Endothelial cell of umbilical vein (primary cell): ENCODE measurements around the gene CLTC. TPM values are rescaled to one million over a fixed set of nuclear protein-coding genes. Genes with fewer than 3 reads are reported as not detected.

Experiments
- BruUV-seq: library from RNA; stranded (reverse); fragments of 400-500 nt; replicated peaks from 2 replicates; lab custom pipeline; 2021; lab: Mats Ljungman, UMichigan
- CTCF ChIA-PET: fragments of 300-600, 350-600 bp; sonication (Branson Sonifier 250); formaldehyde crosslinking; loops from one replicate; lab custom pipeline; 2021; ENCODE audit warnings: antibody characterized with exemption, inconsistent platforms; lab: Charles Lee
- POLR2A ChIA-PET: fragments of 300-600, 350-600 bp; sonication (Branson Sonifier 250); formaldehyde crosslinking; loops from one replicate; lab custom pipeline; 2021; ENCODE audit warnings: antibody characterized with exemption, inconsistent platforms; lab: Charles Lee
- DNase-seq: peaks from one replicate; pipeline ENCODE4 v3.0.0-alpha.2; 2011; ENCODE audit warnings: low read depth, low spot score
- FAIRE-seq: peaks from 2 replicates; lab custom pipeline; 2011; peaks lifted over from hg19 to GRCh38; lab: Jason Lieb, UNC
- H2AFZ ChIP-seq: 2 replicates; pipeline ENCODE4 v1.6.0; 2012; ENCODE audit warnings: low read depth, low read length, control low read depth, inconsistent platforms
- H3K27ac ChIP-seq: 2 replicates; pipeline ENCODE4 v1.5.1; 2011; ENCODE audit warnings: low read depth, mild to moderate bottlenecking, control low read depth, low read length, moderate library complexity; ENCODE audit not compliant: insufficient read depth
- H3K27me3 ChIP-seq, 2 experiments: 2 replicates each; pipeline versions ENCODE4 v1.6.0 to v1.6.1; 2011; ENCODE audit warnings: low read length in 2 of 2, mixed read lengths in 1 of 2; ENCODE audit not compliant: control insufficient read depth in 2 of 2, insufficient read depth in 2 of 2
- H3K36me3 ChIP-seq, 2 experiments: 2 replicates in 1 of 2; 3 replicates in 1 of 2; pipeline ENCODE4 v1.5.1; 2011; ENCODE audit warnings: low read length in 2 of 2, mild to moderate bottlenecking in 1 of 2, moderate library complexity in 1 of 2; ENCODE audit not compliant: control insufficient read depth in 2 of 2, insufficient read depth in 2 of 2; ENCODE audit errors: extremely low read depth in 1 of 2
- H3K4me1 ChIP-seq: 3 replicates; pipeline ENCODE4 v1.5.1; 2011; ENCODE audit warnings: mild to moderate bottlenecking, low read length; ENCODE audit not compliant: control insufficient read depth, insufficient read depth; ENCODE audit errors: extremely low read depth
- H3K4me2 ChIP-seq: 2 replicates; pipeline ENCODE4 v1.6.1; 2011; ENCODE audit warnings: low read length, control low read depth, mixed read lengths; ENCODE audit not compliant: insufficient read depth
- H3K4me3 ChIP-seq, 3 experiments: fragments of 200-600 bp in 1 of 3; sonication (generic), shearing (Covaris generic) in 1 of 3; replicated peaks in 1 of 3; 2 replicates each; pipeline ENCODE4 v1.5.1; 2011 to 2016; ENCODE audit warnings: control low read depth in 3 of 3, low read length in 3 of 3, mild to moderate bottlenecking in 2 of 3, inconsistent platforms in 1 of 3, low read depth in 1 of 3, moderate library complexity in 1 of 3; ENCODE audit not compliant: insufficient read depth in 1 of 3
- H3K79me2 ChIP-seq: 2 replicates; pipeline ENCODE4 v1.6.0; 2012; ENCODE audit warnings: low read length, inconsistent platforms; ENCODE audit not compliant: control insufficient read depth, insufficient read depth
- H3K9ac ChIP-seq: replicated peaks from 2 replicates; pipeline ENCODE3; 2011; ENCODE audit warnings: low read length, control low read depth; ENCODE audit not compliant: insufficient read depth; ENCODE audit errors: extremely low read depth
- H3K9me1 ChIP-seq: replicated peaks from 3 replicates; pipeline ENCODE4 v1.6.0; 2011; ENCODE audit warnings: mild to moderate bottlenecking, low read length; ENCODE audit not compliant: control insufficient read depth, insufficient read depth; ENCODE audit errors: extremely low read depth
- H3K9me3 ChIP-seq: replicated peaks from 2 replicates; pipeline ENCODE4 v1.5.1; 2012; ENCODE audit warnings: low read length, inconsistent platforms; ENCODE audit not compliant: control insufficient read depth, insufficient read depth
- H4K20me1 ChIP-seq: replicated peaks from 2 replicates; pipeline ENCODE3; 2011; ENCODE audit warnings: mild to moderate bottlenecking, low read length; ENCODE audit not compliant: control insufficient read depth, insufficient read depth; ENCODE audit errors: extremely low read depth
- CTCF ChIP-seq, 2 donors: IDR thresholded peaks; 1 replicate in 1 of 2; 2 replicates in 1 of 2; pipeline ENCODE4 v1.5.1; 2011; ENCODE audit warnings: low read length in 2 of 2, mild to moderate bottlenecking in 2 of 2, moderate library complexity in 2 of 2, control low read depth in 1 of 2, inconsistent platforms in 1 of 2, low read depth in 1 of 2; ENCODE audit not compliant: insufficient read depth in 1 of 2; ENCODE audit errors: extremely low read depth in 1 of 2
- EZH2 ChIP-seq: IDR thresholded peaks from 2 replicates; pipeline ENCODE4 v1.6.1; 2012; ENCODE audit warnings: borderline replicate concordance, low read depth, mild to moderate bottlenecking, moderate library complexity, low read length, inconsistent platforms; ENCODE audit not compliant: severe bottlenecking
- FOS ChIP-seq: IDR thresholded peaks from 2 replicates; pipeline ENCODE4 v1.6.1; 2011; ENCODE audit warnings: mild to moderate bottlenecking, low read length, moderate library complexity, borderline replicate concordance; ENCODE audit not compliant: insufficient read depth
- GATA2 ChIP-seq: IDR thresholded peaks from 2 replicates; pipeline ENCODE4 v1.7.0; 2011; ENCODE audit warnings: low read depth, mild to moderate bottlenecking, moderate library complexity, mixed read lengths, low read length; ENCODE audit not compliant: insufficient read length, insufficient read depth
- JUN ChIP-seq: IDR thresholded peaks from 2 replicates; pipeline ENCODE4 v1.6.1; 2011; ENCODE audit warnings: borderline replicate concordance, low read depth; ENCODE audit not compliant: insufficient read length, insufficient read depth
- MAX ChIP-seq: IDR thresholded peaks from 2 replicates; pipeline ENCODE4 v1.6.1; 2011; ENCODE audit not compliant: insufficient read depth, insufficient read length
- MYC ChIP-seq: IDR thresholded peaks from one replicate; pipeline ENCODE4 v1.6.1; 2011; ENCODE audit warnings: mild to moderate bottlenecking, low read depth, low read length
- POLR2A ChIP-seq: IDR thresholded peaks from 2 replicates; pipeline ENCODE4 v1.6.1; 2012; ENCODE audit warnings: low read depth, mild to moderate bottlenecking, control low read depth, low read length
- POLR2AphosphoS5 ChIP-seq: IDR thresholded peaks from 2 replicates; pipeline ENCODE4 v1.6.1; 2012; ENCODE audit warnings: low read depth, mild to moderate bottlenecking, control low read depth, low read length, moderate library complexity; ENCODE audit not compliant: insufficient read depth
- dilution Hi-C: fragments of 300-500 bp; cut with MboI; formaldehyde crosslinking; loops from one replicate; pipeline ENCODE4 v1.15.0; 2019; ENCODE audit warnings: low sequenced_read_pairs; ENCODE audit not compliant: extremely low pct_ligation_motif_present
- intact Hi-C: fragments of 100-400 bp; cut with micrococcal nuclease; formaldehyde crosslinking; loops from one replicate; pipeline ENCODE4 v1.10.0; 2022
- polyA plus RNA-seq, 4 experiments: library from polyadenylated mRNA; depleted of rRNA in 3 of 4; stranded (reverse) in 3 of 4; unstranded in 1 of 4; fragments of >200 nt; gene quantifications; 2 replicates each; pipeline versions ENCODE4 v1.2.1 to v1.2.3, GENCODE V29; 2011 to 2012; ENCODE audit warnings: missing spikeins in 1 of 4
- total RNA-seq: library from RNA; stranded (reverse); gene quantifications from 2 replicates; pipeline ENCODE4 v1.2.3, GENCODE V29; 2021

Gene CLTC
- total and polyA plus RNA-seq, 2 donors (not counting 3 experiments of a cell fraction or from before 2014, with no cell fraction given) = 164 to 326 TPM

GRCh38 chr17:59676716-59677115 is 57.0 kb downstream of the CLTC start:
- Histone ChIP-seq H3K9ac (no peak overlapping the region), H3K79me2 (peaks cover 30% of the 10 kb centered on the region), H4K20me1 (peaks cover 2% of the 10 kb centered on the region), H3K36me3 (peaks cover 24 to 48% of the 10 kb centered on the region in 2 experiments), H3K27ac (no peak overlapping the region), H2AFZ (no peak overlapping the region), H3K9me3 (no peaks in the 10 kb centered on the region), H3K27me3 (no peaks in the 10 kb centered on the region), H3K4me3 (no peak overlapping the region), H3K4me1 (peaks cover 1% of the 10 kb centered on the region), H3K4me2 (no peak overlapping the region), H3K9me1 (no peaks in the 10 kb centered on the region)
- TF ChIP-seq MAX (no peak), FOS (no peak), CTCF (IDR thresholded peaks at IDR 0.05; ENCODE audit: extremely low read depth in 1 of 2, insufficient read depth in 1 of 2, low read depth in 1 of 2, low read length in 2 of 2) (no peak), EZH2 (no peak), MYC (no peak), GATA2 (no peak), JUN (no peak), POLR2AphosphoS5 (no peak), POLR2A (no peak)
- POLR2A ChIA-PET = no interaction called here
- dilution Hi-C loops = no loop called here
- BruUV-seq = no TSS peak
- DNase-seq (no peak), FAIRE-seq (no peak)
- intact Hi-C loops = no loop called here
- CTCF ChIA-PET = interaction anchor here (1.6 kb wide), 1 partner anchor 183 kb away, joined by 6 read pairs; no protein-coding TSS in a partner anchor
